CD4-positive, alpha-beta T cell treated with Interleukin-4 for 1 hour (primary cell): ENCODE data around the gene CD209.

ENCODE experiments used
- DNase-seq, 2 donors: peaks; one replicate each; pipeline ENCODE4 v3.0.0-alpha.2; 2020 to 2022

Gene CD209

DNA sequence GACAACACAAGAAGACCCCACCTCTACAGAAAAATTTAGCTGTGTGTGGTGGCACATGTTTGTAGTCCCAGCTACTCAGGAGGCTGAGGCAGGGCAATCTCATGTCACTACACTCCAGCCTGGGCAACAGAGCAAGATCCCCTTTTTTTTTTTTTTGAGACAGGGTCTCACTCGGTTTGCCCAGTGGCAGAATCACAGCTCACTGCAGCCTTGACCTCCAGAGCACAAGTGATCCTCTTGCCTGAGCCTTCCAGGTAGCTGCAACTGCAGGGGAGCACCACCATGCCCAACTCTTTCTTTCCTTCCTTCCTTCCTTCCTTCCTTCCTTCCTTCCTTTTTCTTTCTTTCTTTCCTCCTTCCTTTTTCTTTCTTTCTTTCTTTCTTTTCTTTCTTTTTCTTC is 11.2 kb downstream of the CD209 start:
- DNase-seq = no peak

DNA sequence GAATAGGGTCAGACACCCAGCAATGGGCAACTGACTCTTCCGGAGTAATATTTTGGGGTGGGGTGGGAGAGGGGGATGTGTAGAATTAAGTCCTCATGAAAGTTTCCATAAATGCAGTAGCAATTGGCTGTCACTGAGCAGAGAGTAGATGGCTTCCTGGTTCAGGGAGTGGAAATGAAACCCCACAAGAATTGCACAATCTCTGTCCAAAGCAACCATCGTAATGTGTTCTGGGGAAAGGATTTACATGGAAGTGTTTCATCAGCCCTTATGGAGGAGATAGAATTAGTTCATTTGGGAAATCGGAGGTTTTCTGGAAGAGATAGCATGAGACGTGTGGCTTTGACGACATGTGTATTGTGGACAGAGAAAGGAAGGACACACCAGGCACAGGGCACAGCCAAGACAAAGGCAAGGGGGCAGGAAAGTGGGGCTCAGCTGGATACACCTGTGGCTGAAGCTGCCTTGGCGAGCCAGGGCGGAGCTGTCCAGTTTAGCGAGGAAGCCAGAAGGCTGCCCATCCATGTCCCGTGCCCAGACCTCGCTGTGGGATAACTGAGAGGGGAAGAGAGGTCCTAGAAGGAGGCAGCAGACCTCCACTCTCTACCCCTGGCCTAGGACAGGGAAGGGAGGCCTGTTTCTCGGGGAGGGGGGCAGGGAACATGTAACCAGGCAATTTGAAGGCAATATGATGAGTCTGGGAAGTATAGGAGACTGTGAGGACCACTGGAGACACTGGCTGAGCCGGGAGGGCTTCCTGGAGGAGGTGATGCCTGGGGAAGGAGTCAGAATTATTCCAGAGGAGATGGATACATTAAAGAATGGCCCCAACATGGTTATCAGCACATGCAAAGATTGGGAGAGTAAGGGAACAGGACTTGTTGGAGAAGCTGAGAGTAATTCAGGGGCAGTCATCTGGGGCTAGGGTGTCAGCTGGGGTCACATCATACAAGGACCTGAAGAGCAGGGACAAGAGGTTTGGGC is 12.8 kb downstream of the CD209 start:
- DNase-seq = peak; percentile 23 to 51

DNA sequence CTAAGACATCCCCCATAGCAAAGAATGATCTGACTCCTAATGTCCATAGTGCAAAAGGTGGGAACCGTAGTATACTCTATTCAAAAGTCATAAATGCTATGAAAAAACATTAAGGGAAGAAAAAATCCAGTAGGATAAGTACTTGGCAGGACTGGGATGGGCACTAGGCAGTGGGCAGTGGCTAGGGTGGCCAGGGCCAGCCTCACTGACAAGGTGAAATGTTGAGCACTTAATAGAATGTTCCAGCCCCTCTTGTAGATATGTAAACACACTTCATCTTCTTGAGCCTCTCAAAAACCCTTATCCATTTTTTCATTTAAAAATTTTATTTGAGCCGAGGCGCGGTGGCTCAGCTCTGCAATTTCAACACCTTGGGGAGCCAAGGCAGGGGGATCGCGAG is 14.0 kb downstream of the CD209 start:
- no peak for DNase-seq

DNA sequence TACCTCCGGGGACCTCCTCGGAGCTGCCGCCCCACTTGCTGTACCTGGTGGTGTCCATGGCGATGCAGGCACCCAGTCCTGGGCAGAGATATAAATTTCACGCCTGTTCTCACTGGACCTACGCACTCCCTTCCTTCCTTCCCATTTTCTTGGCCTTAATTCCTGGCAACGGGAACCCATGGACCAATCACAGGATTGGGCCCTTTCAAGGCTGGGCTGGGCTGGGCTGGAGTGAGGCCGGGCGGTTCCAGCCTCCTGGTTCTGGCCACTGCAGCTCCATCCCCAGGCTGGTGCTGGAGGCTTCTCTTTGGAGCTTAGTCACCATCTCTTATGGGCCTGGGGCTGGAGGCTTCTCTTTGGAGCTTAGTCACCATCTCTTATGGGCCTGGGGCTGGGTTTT is 15.3 kb downstream of the CD209 start, which contains the start of gene CLEC4G:
Gene CLEC4G (minus strand): TSS at position 66 of the 400 bp plus-strand sequence. CDS start 8 bp downstream, at position 58.
- no peak for DNase-seq

DNA sequence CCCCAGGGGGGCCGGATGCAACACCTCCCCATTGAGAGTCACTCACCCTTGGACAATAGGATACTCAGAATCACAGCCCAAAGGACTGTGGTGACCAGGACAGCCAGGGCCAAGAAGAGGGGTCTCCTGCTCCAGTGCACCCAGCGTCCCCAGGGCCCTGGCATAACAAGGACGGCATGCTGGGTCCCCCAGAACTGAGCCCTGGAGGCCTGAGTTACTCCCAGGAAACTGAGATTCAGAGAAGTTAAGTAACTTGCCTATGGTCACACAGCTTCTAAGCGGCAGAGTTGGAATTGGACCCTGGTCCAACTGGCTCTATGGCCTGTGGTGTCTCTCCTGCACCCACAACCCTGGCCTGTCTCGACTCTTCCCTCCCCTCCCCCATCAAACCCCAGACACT is 15.7 kb downstream of the CD209 start:
- no peak for DNase-seq

DNA sequence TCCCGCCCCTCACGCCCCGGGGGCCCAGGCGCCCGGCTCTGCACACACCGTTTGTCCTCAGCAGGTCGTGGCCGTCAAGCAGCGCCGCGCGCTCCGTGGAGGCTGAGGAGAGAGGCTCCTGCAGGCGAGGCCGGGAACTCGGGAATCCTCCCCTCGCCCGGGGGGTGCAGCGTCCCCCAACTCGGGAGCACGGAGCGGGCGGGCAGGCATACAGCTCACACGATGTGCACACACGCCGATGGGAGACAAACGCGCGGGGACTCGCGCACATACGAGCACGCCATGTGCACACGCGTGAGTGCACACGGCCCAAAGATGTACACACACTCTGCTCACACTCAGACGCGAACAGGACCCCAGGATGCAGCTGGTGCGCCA is 16.1 kb downstream of the CD209 start:
- DNase-seq = no peak

DNA sequence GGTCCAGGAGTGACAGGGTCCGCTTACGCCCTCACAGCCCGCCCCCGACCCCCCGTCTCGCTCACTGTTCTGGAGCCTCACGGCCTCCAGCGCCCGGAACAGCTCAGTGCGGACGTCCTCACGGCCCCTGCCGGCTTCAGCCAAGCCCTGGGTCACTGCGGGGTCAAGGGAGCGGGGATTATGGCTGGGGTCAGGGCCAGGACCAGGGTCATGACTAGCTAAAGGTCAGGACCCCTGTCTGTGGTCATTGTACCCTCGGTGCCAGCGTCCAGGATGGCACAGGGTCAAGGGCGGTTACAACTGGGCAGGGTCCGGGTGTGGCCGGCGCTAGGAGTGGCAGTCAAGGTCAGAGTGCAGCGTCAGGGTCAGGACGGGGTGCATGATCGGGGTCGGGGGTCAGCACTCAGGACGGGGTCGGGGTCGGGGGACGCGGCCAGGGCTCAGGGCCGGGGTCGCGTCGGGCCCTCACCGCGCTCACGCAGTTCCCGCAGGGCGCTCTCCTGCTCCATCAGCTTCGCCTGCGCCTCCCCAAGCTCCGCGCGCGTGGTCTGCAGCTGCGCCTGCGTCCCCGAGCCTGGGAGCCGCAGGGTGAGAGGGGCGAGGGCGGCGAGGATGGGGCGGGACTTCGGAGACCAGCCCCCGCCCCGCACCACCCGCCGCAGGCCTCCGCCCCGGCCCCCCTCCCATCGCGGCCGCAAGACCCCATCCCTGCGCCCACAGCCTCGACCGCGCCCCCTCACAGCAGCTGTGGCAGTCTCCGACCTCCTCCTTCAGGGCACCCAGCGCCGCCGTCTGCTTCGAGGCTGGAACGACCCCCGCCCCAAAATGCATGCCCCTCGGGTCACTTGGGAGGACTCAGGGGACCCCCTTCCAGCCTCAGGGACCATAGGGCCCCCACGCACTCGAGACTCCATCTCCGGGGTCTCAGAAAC is 16.8 kb downstream of the CD209 start:
- no peak for DNase-seq

DNA sequence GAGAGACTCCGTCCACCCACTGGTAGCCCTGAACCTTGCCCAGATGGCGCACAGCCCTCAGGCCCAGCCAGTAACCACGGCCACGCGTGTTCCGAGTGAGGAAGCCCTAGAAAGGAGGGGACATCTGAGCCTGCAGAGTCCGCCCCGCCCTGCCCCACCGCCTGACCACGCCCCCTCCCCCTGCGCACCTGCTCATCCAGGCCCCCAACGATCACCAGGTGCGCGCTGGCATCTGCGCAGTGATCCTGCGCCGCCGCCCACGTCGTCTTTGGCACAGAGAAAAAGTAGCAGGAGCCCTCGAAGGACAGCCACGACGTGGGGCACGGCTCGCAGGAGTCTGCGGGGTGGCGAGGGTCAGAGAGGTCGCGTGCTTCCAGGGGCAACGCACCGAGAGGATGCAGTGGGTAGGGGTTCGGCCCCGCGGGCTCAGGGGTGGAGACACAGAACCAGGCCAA is 17.5 kb downstream of the CD209 start:
- peak in 1 of 2 donors; percentile 40 for DNase-seq

DNA sequence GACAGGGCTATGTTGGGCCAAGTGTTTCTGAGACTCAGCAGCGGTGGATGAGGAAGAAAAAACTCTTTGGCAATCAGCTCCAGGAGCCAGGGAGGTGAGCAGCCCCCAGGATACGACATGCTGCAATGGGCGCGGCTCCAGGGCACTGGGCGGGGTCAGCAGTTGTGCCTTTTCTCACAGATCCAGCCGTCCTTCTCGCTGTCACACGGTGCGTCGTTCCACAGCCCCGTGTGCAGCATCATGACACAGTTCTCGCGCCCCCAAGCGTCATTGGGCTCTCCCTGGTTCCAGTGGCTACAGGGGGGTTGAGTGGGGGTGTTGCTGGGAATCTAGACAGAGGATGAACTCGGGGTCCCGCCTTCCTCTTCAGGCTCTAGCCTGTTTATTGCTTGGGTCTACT is 18.1 kb downstream of the CD209 start:
- DNase-seq = peak; percentile 21 to 56

DNA sequence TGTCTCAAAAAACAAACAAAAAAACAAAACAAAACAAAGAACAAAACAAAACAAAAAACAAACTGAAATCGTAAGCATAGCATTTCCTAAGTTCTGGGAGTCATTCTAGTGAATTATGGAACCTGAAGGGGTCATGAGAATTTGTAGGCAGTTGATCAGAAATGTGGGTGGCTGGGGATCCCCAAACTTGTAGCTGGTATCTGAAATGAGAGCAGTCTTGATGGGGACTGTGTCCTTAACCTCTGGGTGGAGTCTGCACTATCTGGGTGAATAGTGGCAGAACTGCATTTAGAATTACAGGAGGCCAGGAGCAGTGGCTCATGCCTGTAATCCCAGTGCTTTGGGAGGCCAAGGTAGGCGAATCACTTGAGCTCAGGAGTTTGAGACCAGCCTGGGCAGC is 21.5 kb downstream of the CD209 start:
- no peak for DNase-seq

DNA sequence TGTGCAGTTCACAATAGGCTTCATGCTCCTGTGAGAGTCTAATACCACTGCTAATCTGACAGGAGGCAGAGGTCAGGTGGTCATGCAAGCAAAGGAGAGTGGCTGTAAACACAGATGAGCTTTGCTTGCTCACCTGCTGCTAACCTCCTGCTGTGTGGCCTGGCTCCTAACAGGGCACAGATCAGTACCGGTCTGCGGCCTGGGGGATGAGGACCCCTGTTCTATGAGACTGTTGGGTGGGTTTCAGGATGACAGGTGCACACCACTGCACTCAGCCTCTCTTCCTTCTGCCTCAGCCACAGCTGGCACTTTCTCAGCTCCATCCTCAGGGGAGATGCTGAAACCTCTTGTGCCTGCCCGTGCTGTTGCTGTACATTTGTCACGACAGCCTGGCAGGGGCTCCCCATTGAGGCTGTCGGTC is 25.1 kb downstream of the CD209 start:
- DNase-seq = no peak

DNA sequence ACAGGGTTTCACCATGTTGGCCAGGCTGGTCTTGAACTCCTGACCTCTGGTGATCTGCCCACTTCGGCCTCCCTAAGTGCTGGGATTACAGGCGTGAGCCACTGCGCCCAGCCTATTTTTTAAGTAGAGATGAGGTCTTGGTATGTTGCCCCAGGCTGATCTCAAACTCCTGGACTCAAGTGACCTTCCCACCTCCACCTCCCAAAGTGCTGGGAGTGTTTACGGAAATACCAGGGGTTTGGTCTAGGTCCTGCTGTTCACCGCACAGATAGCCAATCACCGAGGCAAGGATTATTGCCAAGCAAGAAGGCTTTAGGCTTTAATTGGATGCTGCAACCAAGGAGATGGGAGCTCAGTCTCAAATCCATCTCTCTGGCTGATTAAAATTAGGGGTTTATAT is 27.0 kb downstream of the CD209 start:
- no peak for DNase-seq

DNA sequence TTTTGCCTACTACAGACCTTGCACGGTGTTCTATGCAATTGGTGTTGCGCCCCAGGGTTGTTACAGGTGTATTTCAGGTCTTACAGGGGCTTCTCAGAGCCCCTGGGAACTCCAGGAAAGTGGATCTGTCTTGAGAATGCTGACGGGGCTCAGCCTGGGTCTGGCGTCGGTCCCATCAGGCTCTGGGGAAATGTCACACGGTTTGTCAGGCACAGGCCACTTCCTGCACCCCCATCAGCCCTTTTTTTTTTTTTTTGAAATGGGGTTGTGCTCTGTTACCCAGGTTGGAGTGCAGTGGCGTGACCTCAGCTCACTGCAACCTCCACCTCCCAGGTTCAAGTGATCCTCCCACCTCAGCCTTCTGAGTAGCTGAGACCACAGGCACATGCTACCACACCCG is 28.7 kb downstream of the CD209 start:
- DNase-seq = peak in 1 of 2 donors; percentile 49

DNA sequence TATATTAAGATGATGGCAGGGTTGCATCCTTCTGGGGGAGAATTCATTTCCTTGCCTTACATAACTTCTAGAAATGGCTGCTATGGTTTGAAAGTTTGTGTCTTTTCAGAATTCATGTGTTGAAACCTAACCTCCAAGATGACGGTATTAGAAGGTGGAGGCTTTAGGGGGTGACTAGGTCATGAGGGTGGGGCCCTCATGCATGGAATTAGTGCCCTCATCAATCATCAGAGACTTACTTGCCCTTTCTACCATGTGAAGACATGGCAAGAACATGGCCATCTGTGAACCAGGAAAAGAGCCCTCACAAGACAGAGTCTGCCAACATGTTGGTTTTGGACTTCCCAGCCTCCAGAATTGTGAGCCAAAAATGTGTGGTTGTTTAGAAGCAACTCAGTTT is 30.6 kb downstream of the CD209 start:
- DNase-seq = no peak

DNA sequence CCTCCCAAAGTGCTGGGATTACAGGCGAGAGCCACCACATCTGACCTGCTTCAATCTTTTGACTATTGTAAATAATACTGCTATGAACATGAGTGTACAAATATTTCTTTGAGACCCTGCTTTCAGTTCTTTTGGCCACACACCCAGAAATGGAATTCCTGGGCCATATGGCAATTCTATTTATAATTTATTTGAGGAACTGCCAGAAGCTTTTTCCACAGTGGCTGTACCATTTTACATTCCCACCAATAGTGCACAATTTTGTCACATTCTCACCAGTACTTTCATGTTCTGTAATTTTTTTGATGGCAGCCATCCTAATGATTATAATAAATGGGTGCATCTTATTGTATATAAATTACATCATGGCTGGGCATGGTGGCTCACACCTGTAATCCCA is 31.7 kb downstream of the CD209 start:
- no peak for DNase-seq

DNA sequence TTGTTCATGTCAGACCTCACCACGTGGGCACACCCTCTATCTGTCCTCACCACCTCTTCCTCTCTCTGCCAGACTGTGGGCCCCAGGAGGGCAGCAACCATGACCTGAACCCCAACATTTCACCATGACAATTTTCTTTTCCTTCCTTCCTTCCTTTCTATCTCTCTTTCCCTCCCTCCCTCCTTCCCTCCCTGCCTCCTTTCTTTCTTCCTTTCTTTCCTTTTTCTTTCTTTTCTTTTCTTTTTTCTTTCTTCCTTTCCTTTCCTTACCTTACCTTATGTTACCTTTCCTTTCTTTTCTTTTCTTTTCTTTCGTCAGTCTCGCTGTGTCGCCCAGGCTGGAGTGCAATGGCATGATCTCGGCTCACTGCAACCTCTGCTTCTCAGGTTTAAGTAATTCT is 36.7 kb downstream of the CD209 start:
- DNase-seq = no peak

DNA sequence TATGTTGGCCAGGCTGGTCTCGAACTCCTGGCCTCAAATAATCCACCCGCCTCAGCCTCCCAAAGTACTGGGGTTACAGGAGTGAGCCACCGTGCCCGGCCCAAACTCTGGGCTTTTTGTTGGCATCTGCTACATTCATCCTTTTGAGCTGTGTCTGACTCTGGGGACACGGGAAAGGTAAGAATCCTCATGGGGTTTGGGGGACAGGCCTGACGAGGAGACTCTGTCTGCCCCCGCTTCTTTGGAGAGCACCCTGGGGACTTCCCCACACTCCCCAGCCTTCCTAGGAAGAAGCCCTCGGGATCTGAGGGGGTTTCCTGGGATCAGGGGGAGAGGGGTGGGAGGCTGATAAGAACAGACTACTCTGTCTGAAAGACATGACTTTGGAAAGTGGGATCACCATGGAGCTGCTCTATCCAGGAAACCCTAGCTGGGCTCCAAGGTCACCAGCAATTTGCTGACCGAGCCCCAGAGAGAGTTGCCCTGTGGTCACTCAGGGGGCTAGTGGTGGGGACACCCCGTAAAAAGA is 37.3 kb downstream of the CD209 start:
- DNase-seq = no peak

DNA sequence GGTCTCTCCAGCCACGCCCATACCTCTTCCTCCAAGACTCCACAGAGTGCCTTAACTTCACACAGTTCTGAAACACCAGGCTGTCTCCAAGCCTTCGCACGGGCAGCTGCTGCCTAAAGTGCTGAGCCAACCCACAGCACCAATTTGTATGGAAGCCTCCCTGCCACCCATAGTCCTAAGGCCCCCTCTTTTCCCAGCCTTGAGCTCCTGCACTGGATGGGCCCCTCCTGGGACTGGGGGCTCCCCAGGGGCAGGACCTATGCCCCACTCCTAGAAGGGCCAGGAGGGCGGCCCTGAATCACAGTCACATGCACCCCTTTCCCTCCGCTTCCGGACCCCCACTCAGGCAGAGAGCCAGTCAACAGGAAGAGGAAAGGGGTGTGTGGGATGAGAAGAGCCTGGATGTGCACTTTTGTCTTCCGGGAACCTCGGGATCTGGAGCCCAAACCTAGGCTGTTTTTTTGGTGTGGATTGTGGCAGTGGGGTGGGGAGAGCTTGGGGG is 40.3 kb downstream of the CD209 start:
- no peak for DNase-seq

DNA sequence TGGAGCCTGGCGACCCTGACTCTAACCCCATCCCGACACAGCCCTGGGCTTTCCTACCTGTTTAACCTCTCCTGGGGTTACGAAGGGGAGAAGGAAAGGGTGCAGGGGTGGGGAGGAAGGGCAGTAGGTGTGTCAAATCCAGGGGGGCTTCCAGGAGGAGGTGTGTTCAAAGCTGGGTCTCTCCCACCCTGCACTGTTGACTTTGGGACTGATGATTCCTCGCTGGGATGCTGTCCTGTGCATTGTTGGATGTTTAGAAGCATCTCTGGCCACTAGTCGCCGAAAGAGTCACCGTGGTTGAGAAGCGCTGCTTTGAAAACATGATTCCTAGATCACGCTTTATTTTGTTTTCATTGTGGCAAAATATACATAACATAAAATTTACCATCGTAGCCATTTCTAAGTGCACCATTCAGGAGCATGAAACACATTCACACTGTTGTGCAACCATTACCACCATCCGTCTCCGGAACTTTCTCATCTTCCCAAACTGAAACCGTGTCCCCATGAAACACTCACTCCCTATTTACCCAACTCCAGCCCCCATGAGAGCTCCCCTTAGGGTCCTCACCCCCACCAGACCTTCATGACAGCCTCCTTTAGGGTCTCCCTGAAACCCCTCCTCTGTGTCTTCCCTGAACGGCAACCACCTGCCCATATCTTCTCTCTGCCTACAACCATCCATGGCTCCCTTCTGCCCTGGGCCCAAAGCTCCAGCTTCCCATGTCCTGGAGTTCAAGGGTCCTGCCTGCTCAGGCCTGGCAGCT is 41.0 kb downstream of the CD209 start:
- DNase-seq = no peak

DNA sequence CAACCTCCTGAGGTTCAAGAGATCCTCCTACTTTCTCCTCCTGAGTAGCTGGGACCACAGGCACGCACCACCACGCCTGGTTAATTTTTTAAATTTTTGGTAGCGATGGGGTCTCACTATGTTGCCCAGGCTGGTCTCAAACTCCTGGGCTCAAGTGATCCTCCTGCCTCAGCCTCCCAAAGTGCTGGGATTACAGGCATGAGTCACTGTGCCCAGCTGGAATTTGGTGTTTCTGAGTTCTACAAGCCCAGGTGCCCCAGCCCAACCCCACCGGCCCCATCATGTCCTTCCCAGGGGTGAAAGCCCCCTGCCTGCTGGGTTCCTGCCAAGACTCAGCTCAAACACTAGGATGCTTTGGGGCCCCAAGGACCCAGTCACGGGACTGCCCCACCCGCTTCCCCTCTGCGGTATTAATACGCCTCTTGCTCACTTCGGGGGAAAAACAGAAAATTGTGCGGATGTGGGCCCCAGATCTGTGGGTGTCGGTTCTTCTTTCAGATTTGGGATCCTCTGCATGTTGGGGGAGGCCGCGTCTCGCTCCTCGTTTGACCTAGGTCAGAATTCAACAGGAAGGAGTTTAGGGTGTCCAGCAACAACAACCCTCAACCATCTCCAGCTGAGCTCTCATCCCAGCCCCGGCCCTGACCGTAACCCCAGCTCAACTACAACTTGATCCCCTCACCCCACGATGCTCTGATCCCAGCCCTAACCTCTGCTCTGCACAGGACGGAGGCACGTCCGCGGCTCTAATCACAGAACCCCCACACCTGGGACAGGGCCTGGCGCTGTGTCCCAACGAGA is 41.7 kb downstream of the CD209 start:
- peak; percentile 85 to 91 for DNase-seq
